HCT116 (cell line): ENCODE measurements around the gene C12orf75. TPM values are rescaled to one million over a fixed set of nuclear protein-coding genes. Genes with fewer than 3 reads are reported as not detected.
"Not testable (repeated sequence)": the region's sequence is repeated elsewhere in the genome, so short reads cannot be mapped to it uniquely, and the experiment has no call there.

Experiments
- ATAC-seq: fragments of 200-7000 bp; cut with Tn5 transposase; 2 replicates; pipeline ENCODE4 v1.9.1; 2020; ENCODE audit warnings: mild to moderate bottlenecking, moderate library complexity
- BruUV-seq: library from RNA; stranded (reverse); fragments of 400-500 nt; replicated peaks from 2 replicates; lab custom pipeline; 2021; lab: Mats Ljungman, UMichigan
- CTCF ChIA-PET: fragments of 300-600 bp; sonication (Branson Sonifier 250); formaldehyde crosslinking; loops from one replicate; lab custom pipeline; 2021; ENCODE audit warnings: antibody characterized with exemption; lab: Charles Lee
- POLR2A ChIA-PET: fragments of 300-600, 350-600 bp; sonication (Branson Sonifier 250); formaldehyde crosslinking; loops from one replicate; lab custom pipeline; 2021; ENCODE audit warnings: antibody characterized with exemption; lab: Charles Lee
- RAD21 ChIA-PET, 2 experiments: fragments of 300-600 bp; sonication (Branson Sonifier 250); formaldehyde crosslinking; loops; one replicate each; lab custom pipeline; 2023; ENCODE audit warnings: low total read pairs in 2 of 2; ENCODE audit not compliant: uncharacterized antibody in 2 of 2, unreplicated experiment in 2 of 2, low non-redundant PET in 1 of 2; lab: Charles Lee
- DNase-seq: peaks from one replicate; pipeline ENCODE4 v3.0.0-alpha.2; 2010; ENCODE audit warnings: low read depth, low spot score
- H2AFZ ChIP-seq: fragments of 200-600 bp; shearing (Covaris generic), sonication (generic); 2 replicates; pipeline ENCODE4 v1.6.1; 2017; ENCODE audit warnings: low read depth, mixed run types, mixed read lengths, antibody characterized with exemption, low read length; ENCODE audit not compliant: poor library complexity, severe bottlenecking
- H3K27ac ChIP-seq: 2 replicates; pipeline ENCODE4 v1.5.1; 2012; ENCODE audit warnings: low read depth, low read length
- H3K27me3 ChIP-seq: fragments of 200-600 bp; sonication (generic); 2 replicates; pipeline ENCODE4 v1.6.1; 2016; ENCODE audit warnings: mixed run types, low read length, mixed read lengths; ENCODE audit not compliant: insufficient read depth
- H3K36me3 ChIP-seq, 2 experiments: fragments of 200-500 bp in 1 of 2; fragments of 200-600 bp in 1 of 2; sonication (Bioruptor generic) in 1 of 2; sonication (generic) in 1 of 2; 2 replicates each; pipeline versions ENCODE4 v1.5.1 to v1.6.1; 2014 to 2016; ENCODE audit warnings: low read length in 2 of 2, inconsistent platforms in 1 of 2, mixed read lengths in 1 of 2, mixed run types in 1 of 2; ENCODE audit not compliant: insufficient read depth in 2 of 2, control insufficient read depth in 1 of 2
- H3K4me1 ChIP-seq, 2 experiments: fragments of 200-600 bp in 1 of 2; sonication (generic) in 1 of 2; 2 replicates each; pipeline versions ENCODE4 v1.5.1 to v1.6.1; 2012 to 2017; ENCODE audit warnings: low read length in 2 of 2, inconsistent platforms in 1 of 2, mild to moderate bottlenecking in 1 of 2, mixed read lengths in 1 of 2, mixed run types in 1 of 2, moderate library complexity in 1 of 2; ENCODE audit not compliant: insufficient read depth in 2 of 2, control insufficient read depth in 1 of 2
- H3K4me2 ChIP-seq: fragments of 200-600 bp; sonication (generic); 2 replicates; pipeline ENCODE4 v1.6.1; 2017; ENCODE audit warnings: mixed run types, low read length, mixed read lengths
- H3K4me3 ChIP-seq, 2 experiments: fragments of 200-600 bp in 1 of 2; sonication (generic) in 1 of 2; replicated peaks in 1 of 2; 2 replicates each; pipeline ENCODE4 v1.5.1; 2011 to 2016; ENCODE audit warnings: low read length in 2 of 2, control low read depth in 1 of 2, low read depth in 1 of 2, mild to moderate bottlenecking in 1 of 2, mixed read lengths in 1 of 2, mixed run types in 1 of 2
- H3K79me2 ChIP-seq: fragments of 200-600 bp; sonication (generic); 2 replicates; pipeline ENCODE4 v1.6.1; 2017; ENCODE audit warnings: mild to moderate bottlenecking, mixed run types, low read length, moderate library complexity, mixed read lengths; ENCODE audit not compliant: insufficient read depth
- H3K9ac ChIP-seq: fragments of 200-600 bp; sonication (generic); 2 replicates; pipeline ENCODE4 v1.6.1; 2016; ENCODE audit warnings: low read length, mixed read lengths
- H3K9me2 ChIP-seq: fragments of 200-600 bp; sonication (generic), shearing (Covaris generic); 2 replicates; pipeline ENCODE4 v1.6.1; 2017; ENCODE audit warnings: mixed run types, mild to moderate bottlenecking, moderate library complexity; ENCODE audit not compliant: insufficient read depth
- H3K9me3 ChIP-seq, 2 experiments: fragments of 200-500 bp in 1 of 2; fragments of 200-600 bp in 1 of 2; sonication (Bioruptor generic) in 1 of 2; sonication (generic) in 1 of 2; 2 replicates each; pipeline ENCODE4 v1.6.1; 2014 to 2017; ENCODE audit warnings: low read length in 2 of 2, mixed read lengths in 2 of 2, inconsistent platforms in 1 of 2, low read depth in 1 of 2, mild to moderate bottlenecking in 1 of 2, mixed run types in 1 of 2, moderate library complexity in 1 of 2; ENCODE audit not compliant: control insufficient read depth in 1 of 2, insufficient read depth in 1 of 2
- H4K20me1 ChIP-seq: fragments of 200-600 bp; sonication (generic), shearing (Covaris generic); 2 replicates; pipeline ENCODE4 v1.6.1; 2017; ENCODE audit warnings: mixed run types, mild to moderate bottlenecking, moderate library complexity; ENCODE audit not compliant: insufficient read depth
- CBX3 ChIP-seq: IDR thresholded peaks from 2 replicates; pipeline ENCODE4 v1.6.1; 2012; ENCODE audit warnings: low read depth
- intact Hi-C: fragments of 100-400 bp; cut with micrococcal nuclease; formaldehyde crosslinking; loops from 2 replicates; pipeline ENCODE4 v1.10.0; 2022
- total RNA-seq: library from RNA; stranded (reverse); gene quantifications from one replicate; pipeline ENCODE4 v1.2.1, GENCODE V29; 2021; ENCODE audit not compliant: unreplicated experiment

C12orf75 gene
- total RNA-seq, 1 experiment from 2014 or later, result 81.0 TPM

- CTCF ChIA-PET, H3K4me3 ChIP-seq: not testable (repeated sequence)
Observed at GRCh38 chr12:105307601-105308314, 22.7 kb upstream of the C12orf75 start.

GRCh38 chr12:105308839-105309238, 21.7 kb upstream of the C12orf75 start:
- CTCF ChIA-PET, result not testable (repeated sequence)

More at GRCh38 chr12:105307601-105308314, 22.7 kb upstream of the C12orf75 start:
- H3K36me3 ChIP-seq, H3K79me2 ChIP-seq, H3K4me1 ChIP-seq, POLR2A ChIA-PET, ATAC-seq, H4K20me1 ChIP-seq, H2AFZ ChIP-seq, H3K27ac ChIP-seq, H3K4me2 ChIP-seq, intact Hi-C loops, H3K9me3 ChIP-seq, RAD21 ChIA-PET, BruUV-seq, DNase-seq, H3K9me2 ChIP-seq, H3K27me3 ChIP-seq, H3K9ac ChIP-seq: not testable (repeated sequence)

DNA sequence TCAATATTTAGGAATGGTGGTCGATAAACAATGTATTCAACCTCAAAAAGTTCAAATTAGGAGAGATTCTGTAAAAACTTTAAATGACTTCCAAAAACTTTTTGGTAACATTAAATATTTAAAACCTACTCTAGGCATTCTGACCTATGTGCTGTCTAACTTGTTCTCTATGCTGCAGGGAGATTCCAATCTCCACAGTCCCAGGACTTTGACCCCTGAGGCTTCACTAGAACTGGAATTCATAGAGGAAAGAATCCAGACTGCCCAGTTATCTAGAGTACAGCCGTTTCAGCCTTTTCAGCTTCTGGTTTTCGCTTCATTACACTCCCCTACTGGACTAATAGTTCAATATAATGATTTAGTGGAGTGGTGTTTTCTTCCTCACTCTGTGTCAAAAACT, 21.1 kb upstream of the C12orf75 start:
- DNase-seq, H3K79me2 ChIP-seq, H2AFZ ChIP-seq, BruUV-seq, H4K20me1 ChIP-seq, intact Hi-C loops, ATAC-seq, RAD21 ChIA-PET, H3K4me2 ChIP-seq, H3K27me3 ChIP-seq, H3K9ac ChIP-seq, H3K36me3 ChIP-seq, POLR2A ChIA-PET, H3K27ac ChIP-seq, H3K4me3 ChIP-seq, H3K9me2 ChIP-seq, H3K4me1 ChIP-seq, CTCF ChIA-PET, H3K9me3 ChIP-seq: not testable (repeated sequence)

More at GRCh38 chr12:105308839-105309238, 21.7 kb upstream of the C12orf75 start:
- intact Hi-C loops, ATAC-seq, H3K79me2 ChIP-seq, BruUV-seq, POLR2A ChIA-PET, DNase-seq, RAD21 ChIA-PET, H3K9me2 ChIP-seq, H3K9me3 ChIP-seq, H3K4me3 ChIP-seq, H3K9ac ChIP-seq, H2AFZ ChIP-seq, H3K4me1 ChIP-seq, H3K36me3 ChIP-seq, H4K20me1 ChIP-seq, H3K27me3 ChIP-seq, H3K27ac ChIP-seq, H3K4me2 ChIP-seq: not testable (repeated sequence)
- TF ChIP-seq CBX3, result 0 out of 2 replicates have a peak, but pooled peaks have one; percentile 43

DNA sequence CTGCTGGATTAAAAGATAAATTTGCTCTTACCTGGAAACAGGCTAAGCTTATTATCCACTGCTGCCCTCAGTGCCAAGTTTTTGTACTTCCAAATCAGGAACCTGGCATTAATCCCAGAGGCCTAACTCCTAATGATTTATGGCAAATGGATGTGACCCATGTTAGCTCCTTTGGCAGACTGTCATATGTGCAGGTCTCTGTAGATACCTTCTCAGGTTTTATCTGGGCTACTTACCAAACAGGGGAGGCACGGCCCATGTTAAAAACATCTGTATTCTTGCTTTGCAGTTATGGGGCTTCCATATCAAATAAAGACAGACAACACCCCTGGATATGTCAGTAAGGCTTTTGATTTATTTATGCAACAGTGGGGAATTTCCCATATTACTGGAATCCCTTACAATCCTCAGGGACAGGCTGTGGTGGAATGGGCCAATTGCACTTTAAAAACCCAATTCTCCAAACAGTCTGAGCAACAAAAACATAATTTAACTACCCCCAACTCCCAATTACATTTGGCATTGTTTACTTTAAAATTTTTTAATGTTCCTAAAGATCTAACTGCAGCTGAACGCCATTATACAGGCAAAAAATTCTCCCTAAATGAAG, 19.9 kb upstream of the C12orf75 start:
- H3K79me2 ChIP-seq, H3K27ac ChIP-seq, intact Hi-C loops, H3K9ac ChIP-seq, RAD21 ChIA-PET, BruUV-seq, POLR2A ChIA-PET, H3K9me3 ChIP-seq, H3K4me3 ChIP-seq, CTCF ChIA-PET, H3K4me1 ChIP-seq, ATAC-seq, H2AFZ ChIP-seq, DNase-seq, H3K27me3 ChIP-seq, H3K9me2 ChIP-seq, H3K4me2 ChIP-seq, H3K36me3 ChIP-seq, H4K20me1 ChIP-seq: not testable (repeated sequence)
